Inferior parietal cortex (tissue), 1 donor: ENCODE data around the gene MTHFR.
"Not testable (repeated sequence)": the region's sequence is repeated elsewhere in the genome, so short reads cannot be mapped to it uniquely, and the experiment has no call there.

Experiments
- DNase-seq: peaks from one replicate; pipeline ENCODE4 v3.0.0-alpha.2; 2016; ENCODE audit errors: extremely low spot score

Gene MTHFR

DNA sequence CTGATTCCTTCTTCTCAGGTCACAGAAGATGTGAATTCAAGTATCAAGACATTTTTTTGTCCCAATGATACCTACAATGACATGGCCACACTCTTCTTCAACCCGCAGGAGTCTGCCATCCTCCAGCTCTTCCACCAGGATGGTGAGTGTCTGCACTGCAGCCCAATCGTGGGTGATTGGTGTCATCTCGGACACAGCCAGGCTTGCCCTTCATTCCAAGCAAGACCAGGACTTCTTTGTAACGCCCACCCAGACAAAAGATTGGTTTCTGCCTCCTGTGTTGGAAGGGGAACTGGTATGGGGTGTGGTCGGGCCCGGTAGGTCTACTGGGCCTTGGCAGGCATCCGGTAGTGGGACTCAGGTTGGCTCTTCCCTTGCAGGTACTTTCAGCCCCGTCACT is 27.7 kb upstream of the MTHFR start:
- no peak for DNase-seq

DNA sequence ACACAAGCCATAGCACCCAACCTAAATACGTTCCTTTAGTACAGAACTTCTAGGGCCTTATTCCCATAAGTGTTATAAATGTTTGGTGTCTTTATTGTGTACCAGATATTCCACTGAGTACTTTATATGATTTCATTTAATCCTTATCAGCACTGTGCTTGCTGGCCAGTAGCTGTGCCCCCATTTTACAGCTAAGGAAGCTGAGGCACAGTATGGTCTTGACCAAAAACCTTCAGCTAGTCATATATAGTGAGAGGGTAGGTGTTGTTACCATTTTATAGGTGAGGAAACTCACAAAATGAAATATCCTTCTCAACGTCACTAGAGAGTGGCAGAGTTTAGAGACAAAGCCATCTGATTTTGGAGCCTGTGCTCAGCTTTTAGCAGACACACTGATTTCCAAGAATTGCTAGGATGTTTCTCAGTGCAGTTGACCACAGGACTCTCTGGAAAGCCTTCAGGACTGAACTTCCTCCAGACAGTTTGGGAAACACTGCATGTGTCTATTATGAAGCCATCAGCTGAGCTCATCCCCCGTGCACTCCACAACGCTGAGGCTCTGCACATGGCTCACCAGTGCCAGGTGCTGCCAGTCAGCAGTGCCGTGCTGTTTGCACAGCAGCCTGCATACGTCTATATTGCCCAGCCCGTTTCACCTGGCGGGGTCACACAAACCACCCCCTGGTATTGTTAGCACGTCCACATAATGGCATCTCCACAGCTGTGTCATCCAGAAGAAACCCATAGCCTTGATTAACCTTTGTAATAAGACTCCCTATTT is 26.4 kb upstream of the MTHFR start:
- DNase-seq, result no peak

DNA sequence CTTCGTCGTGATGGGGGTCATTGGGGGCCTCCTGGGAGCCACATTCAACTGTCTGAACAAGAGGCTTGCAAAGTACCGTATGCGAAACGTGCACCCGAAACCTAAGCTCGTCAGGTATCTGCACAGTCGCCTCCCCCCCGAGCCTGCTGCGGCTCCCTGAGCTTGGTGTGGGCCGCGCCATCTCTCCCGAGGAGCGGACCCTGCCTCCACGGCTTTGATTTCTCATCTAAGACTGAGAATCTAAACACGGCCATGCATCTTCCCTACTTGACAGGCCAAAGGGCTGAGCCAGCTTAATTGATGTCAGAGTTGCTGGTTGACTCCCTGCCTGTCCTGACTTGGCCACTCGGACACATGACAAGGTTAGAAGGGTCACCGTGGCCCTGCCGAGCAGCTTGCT is 22.7 kb upstream of the MTHFR start:
- no peak for DNase-seq

DNA sequence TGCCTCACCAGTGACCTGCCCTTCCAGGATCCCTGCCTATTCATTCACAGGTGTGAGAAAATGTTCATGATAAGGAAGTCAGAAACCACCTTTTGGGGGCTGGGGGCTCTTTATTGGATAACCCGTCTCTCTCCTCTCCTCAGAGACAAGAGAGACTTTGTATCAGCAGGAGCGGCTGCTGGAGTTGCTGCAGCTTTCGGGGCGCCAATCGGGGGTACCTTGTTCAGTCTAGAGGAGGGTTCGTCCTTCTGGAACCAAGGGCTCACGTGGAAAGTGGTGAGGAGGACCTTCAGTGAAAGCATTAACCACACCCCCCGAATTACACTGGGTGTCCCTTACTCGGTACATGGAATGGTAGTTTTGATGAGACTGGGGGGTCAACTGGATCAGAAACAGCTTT is 21.2 kb upstream of the MTHFR start:
- DNase-seq, result no peak

DNA sequence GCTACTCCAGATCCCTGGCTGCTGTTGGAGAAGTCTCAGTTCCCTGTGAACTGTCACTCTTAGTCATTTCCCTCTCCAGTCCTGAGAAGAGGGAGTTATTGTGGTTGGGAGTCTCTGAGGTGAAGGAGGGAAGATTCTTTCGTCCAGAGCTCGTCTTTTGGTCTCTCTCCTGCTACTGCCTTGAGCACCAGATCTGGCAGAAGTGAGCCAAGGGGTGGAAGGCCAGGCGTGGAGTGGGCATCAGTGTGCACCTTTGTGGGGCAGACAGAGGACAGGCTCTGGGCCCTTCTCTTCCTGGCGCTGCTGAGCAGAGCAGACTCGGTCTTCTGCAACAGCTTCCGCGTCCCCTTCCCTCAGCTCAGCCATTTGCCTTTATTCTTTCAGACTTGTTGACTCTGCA is 19.4 kb upstream of the MTHFR start:
- DNase-seq, result no peak

DNA sequence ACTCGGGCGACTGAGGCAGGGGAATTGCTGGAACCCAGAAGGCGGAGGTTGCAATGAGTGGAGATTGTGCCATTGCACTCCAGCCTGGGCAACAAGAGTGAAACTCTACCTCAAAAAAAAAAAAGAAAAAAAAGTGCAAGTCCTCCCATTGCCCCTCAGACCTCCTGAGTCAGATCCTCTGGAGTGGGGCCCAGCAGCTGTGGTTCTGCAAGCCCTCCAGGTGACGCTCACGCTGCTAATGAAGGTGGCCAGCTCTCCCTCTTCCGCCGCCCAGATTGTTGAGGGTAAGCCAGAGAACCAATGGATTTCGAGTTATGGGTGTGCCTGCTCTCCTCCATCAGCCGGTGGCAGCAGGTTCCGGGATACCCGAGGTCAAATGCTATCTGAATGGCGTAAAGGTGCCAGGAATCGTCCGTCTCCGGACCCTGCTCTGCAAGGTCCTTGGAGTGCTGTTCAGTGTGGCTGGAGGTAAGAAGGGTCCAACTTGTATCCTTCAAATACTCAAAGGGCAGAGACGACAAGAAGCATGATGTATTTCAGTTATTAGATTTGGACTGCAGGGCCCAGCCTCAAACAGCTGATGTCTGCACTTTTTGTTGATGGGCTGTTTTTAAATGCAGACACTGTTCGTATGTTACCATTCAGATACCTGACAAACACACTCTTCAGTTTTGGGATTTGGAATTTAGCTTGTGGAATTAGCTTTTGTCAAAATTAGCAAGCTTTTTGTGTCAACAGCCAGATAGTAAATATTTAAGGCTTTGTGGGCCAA is 17.8 kb upstream of the MTHFR start:
- no peak for DNase-seq

DNA sequence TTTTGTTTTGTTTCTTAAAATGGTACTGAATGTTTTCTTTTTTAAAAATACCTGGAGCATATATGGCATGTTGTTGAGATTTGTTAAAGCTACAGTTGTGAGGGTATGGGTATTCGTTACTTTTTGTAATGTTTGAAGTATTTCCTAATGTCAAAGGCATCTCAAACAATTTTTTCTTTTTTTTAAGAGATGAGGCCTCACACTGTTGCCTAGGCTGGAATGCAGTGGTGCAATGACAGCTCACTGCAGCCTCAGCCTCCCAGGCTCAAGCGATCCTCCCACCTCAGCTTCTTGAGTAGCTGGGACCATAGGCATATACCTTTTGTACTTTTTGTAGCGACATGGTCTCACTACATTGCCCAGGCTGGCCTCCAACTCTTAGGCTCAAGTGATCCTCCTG is 16.3 kb upstream of the MTHFR start:
- no peak for DNase-seq

DNA sequence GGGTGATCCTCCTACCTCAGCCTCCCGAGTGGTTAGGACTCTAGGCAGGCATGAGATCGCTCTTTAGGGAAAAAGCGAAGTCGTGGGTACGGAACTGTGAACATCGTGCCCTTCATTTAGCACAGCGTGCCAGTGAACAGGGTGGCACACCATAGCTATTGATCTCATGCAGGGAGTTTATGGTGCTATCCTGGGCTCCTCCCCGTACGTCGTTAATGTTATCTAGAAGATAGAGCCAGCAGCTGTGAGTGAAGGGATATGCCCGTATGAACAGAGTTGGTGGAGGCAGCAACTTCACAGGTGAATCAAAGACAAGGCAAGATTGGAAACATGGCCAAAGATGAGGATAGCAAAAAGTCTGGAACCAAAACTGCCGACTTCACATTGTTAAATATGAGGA is 11.4 kb upstream of the MTHFR start:
- DNase-seq, result no peak

DNA sequence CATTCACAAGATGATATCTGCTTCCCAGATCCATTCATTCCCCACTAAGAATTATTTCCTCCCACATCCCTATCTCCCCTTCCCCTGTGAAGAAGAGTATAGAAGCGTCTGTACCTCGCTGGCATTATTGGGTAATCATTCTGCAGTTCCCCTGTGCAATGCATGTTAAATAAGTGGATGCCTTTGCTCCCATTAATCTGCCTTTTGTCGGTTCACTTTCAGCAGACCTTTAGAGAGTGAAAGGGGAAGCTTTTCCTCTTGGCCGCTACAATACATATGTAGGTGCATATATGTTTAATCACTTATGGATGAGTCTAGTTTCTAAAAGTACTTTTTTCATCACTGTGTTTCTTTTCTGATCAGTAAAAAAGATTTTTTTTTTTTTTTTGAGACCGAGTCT is 7.3 kb upstream of the MTHFR start:
- no peak for DNase-seq

DNA sequence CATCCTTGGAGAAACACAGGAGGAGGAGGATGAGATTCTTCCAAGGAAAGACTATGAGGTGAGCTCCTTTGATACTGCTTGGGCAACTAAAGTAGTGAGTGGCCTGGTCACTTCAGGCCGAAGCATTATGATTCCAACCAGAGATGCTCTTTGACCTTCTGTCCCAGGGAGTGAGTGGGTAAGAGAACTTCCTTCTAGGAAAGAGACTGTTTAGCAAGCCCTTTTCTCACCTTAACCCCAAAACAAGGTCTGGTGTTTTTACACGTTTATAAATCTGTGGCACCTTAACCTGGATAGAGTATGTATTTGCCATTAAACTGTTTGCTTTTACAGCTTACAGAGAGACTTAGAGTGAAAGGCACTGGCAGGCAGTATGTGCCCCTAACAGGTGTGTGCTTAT is 1.4 kb upstream of the MTHFR start:
- no peak for DNase-seq

DNA sequence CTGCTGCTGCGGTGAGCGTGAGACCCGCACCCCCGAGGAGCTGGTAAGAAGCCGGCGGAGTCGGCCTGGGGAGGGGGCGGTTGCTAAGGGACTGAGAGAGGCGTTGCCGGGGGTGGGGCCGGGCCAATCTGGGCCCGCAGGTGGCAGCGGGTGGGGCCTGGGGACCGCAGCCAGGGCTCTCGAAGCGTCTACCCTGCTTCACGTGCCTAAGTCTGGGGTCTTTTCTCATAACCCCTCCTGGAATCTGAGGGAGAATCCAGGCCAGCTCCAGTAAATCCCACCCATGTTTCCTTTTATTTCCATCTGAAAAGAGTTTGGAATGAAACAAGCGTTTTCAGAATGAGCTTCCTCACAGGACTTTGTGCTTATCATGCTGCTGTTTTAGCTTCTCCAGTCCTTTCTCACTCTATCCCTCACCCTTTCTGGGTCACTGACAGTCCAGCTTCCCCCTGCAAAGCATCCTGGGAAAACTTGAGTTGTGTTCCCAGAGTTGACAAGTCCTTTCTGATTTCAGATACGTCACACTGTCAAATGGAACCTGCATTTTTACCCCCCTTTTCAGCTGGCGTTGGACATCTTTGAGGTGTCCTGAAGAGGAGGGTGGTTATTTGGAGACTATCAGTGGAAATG is 658 bp upstream of the MTHFR start:
- peak; percentile 68 for DNase-seq

DNA sequence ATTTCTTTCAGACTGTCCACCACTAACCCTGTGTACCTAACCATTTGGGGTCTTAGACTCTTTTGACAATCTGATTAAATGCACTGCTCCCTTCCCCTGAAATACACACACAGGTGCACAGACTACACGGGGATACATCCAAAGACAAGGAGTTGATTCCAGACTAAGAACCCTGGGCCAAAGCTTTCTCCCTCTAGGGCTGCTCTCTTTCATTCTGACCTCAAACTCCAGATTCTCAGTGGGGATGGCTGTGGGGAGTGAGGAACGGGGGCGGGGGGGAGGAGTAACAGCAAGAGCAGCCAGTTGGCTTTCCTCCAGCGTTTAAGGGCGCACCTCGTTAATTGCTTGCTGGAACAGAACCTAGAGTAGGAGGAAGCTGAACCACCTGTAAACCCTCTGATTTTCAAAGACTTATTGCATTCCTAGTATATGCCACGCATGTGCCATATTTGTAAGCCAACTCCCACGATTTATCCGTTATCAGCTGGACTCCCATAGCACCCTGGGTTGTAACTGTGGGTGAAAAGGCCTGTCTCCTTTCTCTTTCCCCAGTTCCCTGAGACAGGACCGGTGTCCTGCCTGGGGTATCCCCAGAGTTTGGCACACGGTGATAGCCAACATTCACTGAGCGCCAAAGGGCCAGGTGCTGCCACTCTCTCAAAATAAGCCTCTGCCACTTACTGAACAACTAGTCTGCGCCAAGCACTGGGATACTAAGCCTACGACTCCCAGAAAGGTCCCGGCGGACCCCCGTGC is 920 bp downstream of the MTHFR start:
- no peak for DNase-seq

DNA sequence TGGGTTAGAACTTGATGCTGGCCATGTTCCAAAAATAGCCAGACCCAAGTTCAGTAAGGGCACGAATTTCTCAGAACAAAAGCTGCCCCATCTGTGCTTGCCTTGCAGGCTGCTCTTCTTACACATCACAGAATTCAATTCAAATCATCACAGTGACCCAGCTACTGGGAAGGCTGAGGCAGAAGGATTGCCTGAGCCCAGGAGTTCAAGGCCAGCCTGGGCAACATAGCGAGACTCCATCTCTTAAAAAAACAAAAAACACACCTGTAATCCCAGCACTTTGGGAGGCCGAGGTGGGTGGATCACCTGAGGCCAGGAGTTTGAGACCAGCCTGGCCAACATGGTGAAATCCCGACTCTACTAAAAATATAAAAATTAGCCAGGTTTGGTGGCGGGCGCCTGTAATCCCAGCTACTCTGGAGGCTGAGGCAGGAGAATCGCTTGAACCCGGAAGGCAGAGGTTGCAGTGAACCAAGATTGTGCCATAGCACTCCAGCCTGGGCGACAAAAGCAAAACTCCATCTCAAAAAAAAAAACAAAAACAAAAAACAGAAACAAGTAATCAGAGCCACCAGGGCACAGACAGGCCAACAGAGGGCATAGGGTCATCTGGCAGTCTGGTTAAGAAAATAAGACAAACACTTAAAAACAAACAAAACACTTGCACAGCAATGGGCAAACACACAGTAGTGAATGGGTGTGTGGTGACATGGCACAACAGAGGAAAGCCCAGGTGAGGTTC is 1.7 kb downstream of the MTHFR start:
- DNase-seq, result not testable (repeated sequence)

DNA sequence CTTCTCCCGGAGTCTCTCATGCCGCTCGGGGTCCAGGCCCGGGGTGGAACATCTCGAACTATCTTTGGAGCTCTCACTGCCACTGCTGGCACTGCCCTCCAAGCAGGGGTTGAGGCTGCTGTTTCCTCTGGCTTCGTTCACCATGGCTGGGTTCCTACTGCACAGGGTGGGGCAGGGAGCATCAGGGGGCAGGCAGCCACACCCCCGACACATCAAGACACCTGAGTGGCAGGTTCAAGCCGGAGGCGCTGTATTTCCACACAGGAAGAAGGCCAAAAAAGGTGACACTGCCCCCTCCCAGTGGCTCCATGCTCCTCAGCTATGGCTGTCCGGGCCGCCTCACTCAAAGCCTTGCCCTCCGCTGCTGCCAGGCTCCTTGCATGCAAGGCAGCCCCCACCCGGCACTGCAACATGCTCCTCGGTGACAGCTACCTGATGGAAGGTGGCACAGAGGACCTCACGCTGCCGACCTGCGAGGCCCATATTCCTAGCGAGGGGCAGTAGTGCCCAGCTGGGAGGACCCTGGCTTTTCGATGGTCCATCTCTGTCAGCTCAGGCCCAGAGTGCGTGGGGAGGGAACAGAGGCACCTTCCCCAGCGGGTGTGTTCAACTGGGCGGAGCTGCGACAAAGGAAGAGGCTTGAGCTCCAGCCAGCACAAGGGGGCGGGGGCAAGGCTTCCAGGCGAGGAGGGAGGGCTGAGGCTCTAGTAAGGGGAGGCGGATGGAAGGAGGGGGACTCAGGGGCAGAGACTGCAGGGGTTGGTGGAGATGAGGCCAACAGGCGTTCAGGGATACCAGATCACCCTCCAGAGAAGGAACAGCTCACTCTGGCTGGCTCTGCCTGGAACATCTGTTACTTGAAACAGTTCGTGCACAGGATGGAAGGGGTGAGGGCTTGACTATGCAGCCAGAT is 2.5 kb downstream of the MTHFR start:
- peak; percentile 54 for DNase-seq

DNA sequence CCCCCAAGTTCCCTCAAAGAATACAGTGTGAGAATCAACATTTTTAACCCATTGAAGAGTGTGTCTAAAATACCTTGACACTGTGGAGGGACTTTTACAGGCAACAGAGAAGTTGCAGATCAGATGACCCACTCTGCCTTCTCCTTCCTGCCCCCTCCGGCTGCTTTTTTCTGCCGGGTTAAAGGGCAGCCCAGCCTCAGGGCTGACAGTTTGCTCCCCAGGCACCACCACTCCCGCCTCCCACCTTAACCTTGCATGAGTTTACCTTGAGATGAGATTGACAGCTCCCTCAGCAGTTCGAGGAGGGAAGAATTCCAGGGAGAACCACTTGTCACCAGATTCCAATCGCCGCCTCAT is 3.2 kb downstream of the MTHFR start:
- DNase-seq, result no peak

DNA sequence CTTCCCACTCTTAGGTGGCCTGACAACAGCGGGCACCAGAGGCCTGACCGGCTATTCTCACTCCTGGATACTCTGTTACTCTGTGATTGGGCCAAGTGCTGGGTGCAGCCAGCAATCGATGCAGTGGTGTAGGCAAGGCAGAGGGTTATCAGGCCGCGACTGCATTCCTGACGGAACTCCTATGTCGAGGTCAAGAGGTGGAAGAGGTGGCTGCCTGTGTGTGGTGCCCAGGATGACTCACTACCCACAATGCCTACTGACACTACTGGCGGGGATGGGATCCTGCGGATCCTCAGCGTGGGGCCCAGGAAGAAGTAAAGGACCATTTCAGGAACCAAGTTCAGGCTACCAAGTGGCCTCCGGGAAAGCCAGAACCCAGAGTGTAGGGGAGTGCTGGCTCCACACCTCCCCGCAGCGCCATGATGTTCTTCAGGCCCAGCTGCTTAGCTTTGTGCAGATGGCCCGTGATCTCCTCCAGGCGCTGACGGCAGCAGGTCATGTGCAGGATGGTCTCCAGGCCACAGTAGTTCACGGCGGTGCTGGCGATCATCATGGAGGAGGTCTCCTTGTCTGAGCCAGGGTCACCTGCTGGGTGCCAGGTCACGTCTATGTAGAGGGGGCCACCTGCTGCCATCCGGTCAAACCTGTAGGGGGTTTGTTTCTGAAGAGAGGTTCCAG is 4.9 kb downstream of the MTHFR start:
- no peak for DNase-seq

DNA sequence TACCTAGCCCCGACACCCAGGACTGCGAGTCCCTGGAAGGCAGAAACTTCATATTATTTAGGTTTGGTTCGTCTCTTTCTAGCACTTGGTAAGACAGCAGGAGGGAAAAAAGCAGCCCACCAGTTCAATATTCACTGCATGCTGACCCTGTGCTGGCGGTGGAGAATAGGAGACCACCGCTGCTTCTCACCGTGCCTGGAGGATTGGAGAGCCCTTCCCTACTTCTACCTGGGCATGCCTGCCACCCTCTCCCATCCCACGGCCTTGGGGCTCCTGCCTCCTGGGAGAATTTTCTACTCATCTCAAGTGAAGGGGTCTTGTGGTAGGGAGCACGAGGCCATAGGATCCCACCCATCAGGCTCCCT is 5.4 kb downstream of the MTHFR start:
- DNase-seq, result no peak

DNA sequence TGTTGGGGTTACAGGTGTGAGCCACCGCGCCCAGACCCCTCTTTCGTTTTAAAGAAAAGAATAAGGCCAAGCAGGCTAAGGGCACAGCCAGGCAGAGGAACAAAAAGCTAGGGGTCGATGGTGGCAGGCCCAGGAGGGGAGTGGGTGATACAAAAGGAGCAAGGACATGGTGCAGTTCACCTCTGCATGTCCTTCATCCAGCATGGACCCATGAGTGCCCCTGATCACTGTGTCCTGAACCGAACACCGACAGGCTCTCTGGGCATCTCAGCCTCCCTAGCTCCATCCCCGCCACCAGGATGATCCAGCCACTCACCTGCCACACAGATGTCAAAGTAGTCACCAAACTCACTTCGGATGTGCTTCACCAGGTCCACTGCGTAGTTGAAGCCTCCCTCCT is 5.9 kb downstream of the MTHFR start:
- DNase-seq, result no peak

DNA sequence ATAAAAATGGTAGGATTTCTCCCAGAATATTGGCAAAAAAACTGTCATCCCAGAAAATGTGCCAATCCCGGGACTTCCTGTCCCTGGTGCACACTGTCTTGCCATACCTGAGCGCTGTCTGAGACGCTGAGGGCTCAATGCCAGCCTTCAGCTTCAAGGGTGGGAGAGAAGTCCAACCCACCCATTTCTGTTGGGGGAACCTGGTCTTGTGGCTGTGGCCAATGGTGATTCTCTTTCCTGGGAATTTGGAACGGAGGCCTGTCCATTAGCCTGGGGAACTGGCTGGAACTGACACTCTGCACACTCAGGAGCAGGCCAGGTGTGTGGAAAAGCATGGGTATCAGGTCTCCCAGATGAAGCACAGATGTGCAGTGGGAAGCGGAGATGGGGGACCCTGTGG is 6.7 kb downstream of the MTHFR start:
- DNase-seq, result no peak
